HepG2 (cell line): Measurements from ENCODE around the gene ZNF630.

Experiments
- CEBPB ChIP-seq: IDR thresholded peaks from 2 replicates; pipeline ENCODE4 v1.6.1; 2011; ENCODE audit warnings: low read depth, low read length, improper control_type of control experiment, borderline replicate concordance
- HOXA7 ChIP-seq: sonication (generic); formaldehyde crosslinking; IDR thresholded peaks from 2 replicates; pipeline ENCODE4 v1.8.1; 2022; ENCODE audit warnings: mild to moderate bottlenecking, missing genetic modification reagents, moderate library complexity
- POLR2A ChIP-seq, 2 experiments: IDR thresholded peaks; 2 replicates each; pipeline ENCODE4 v1.6.1; 2011; ENCODE audit warnings: low read depth in 2 of 2, low read length in 2 of 2, mild to moderate bottlenecking in 1 of 2, moderate library complexity in 1 of 2; ENCODE audit not compliant: insufficient read depth in 1 of 2
- SRF ChIP-seq: IDR thresholded peaks from 2 replicates; pipeline ENCODE4 v1.6.1; 2011; ENCODE audit warnings: mild to moderate bottlenecking, low read depth, low read length, moderate library complexity
- ZNF224 ChIP-seq: sonication (generic); formaldehyde crosslinking; IDR thresholded peaks from 2 replicates; pipeline ENCODE4 v1.5.0; 2020; ENCODE audit warnings: mild to moderate bottlenecking, missing genetic modification reagents
- ZNF225 ChIP-seq: sonication (generic); formaldehyde crosslinking; IDR thresholded peaks from 2 replicates; pipeline ENCODE4 v1.4.0; 2020; ENCODE audit warnings: mild to moderate bottlenecking, missing genetic modification reagents
- TF ChIP-seq, protein P1 (sequence below): sonication (generic); formaldehyde crosslinking; IDR thresholded peaks from 2 replicates; pipeline ENCODE4 v1.5.1; 2020; ENCODE audit warnings: missing genetic modification reagents, mild to moderate bottlenecking, borderline replicate concordance
- TF ChIP-seq, protein P2 (sequence below): sonication (generic); formaldehyde crosslinking; IDR thresholded peaks from 2 replicates; pipeline ENCODE4 v1.4.0; 2020; ENCODE audit warnings: low read depth, missing genetic modification reagents
- TF ChIP-seq, protein P3 (sequence below): sonication (generic); formaldehyde crosslinking; IDR thresholded peaks from 2 replicates; pipeline ENCODE4 v1.5.0; 2020; ENCODE audit warnings: mild to moderate bottlenecking, missing genetic modification reagents, moderate library complexity

DNA sequence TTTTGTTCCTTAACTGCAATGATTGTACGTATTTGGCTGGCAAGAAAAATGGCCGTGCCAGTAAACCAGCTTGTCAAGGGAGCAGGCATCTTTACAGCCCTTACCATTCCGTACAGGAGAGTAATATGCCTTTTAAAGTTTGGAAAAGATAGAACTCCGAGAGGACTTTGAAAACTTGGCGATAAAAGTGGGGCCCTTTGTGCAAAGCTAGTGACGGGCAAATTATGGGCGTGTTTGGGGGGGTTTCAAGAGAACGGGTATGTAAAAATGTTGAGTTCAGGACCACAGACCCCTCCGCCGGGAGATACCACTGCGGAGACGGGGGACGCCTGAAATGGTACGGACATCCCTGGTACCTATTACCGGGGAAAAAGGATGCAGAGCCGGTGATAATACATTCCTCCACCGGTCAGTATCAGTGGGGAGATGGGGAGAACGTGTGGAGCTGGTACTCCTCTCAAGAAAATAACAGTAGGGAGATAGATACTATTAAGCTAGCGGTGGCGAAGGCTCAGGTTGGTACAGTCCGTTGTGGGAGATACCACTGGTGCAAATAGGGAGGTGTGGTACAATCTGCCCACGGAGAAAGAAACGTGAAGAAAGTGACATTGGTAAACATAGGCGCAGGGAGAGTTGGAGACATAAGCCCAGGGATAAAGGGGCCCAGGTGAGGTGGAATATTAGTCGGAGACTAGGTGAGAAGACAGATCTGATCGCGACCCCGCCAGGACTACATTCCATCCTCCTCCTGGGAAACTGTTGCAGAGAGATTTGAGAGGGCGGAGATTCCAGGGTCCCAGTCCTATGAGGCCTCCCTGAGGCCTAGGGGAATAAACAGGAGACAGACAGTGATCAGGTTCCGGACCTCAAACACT lies 50.2 kb downstream of the ZNF630 start:
- TF ChIP-seq, protein P1, sequence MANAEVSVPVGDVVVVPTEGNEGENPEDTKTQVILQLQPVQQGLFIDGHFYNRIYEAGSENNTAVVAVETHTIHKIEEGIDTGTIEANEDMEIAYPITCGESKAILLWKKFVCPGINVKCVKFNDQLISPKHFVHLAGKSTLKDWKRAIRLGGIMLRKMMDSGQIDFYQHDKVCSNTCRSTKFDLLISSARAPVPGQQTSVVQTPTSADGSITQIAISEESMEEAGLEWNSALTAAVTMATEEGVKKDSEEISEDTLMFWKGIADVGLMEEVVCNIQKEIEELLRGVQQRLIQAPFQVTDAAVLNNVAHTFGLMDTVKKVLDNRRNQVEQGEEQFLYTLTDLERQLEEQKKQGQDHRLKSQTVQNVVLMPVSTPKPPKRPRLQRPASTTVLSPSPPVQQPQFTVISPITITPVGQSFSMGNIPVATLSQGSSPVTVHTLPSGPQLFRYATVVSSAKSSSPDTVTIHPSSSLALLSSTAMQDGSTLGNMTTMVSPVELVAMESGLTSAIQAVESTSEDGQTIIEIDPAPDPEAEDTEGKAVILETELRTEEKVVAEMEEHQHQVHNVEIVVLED (CRISPR knock-in tag) = no peak
- TF ChIP-seq, protein P2, sequence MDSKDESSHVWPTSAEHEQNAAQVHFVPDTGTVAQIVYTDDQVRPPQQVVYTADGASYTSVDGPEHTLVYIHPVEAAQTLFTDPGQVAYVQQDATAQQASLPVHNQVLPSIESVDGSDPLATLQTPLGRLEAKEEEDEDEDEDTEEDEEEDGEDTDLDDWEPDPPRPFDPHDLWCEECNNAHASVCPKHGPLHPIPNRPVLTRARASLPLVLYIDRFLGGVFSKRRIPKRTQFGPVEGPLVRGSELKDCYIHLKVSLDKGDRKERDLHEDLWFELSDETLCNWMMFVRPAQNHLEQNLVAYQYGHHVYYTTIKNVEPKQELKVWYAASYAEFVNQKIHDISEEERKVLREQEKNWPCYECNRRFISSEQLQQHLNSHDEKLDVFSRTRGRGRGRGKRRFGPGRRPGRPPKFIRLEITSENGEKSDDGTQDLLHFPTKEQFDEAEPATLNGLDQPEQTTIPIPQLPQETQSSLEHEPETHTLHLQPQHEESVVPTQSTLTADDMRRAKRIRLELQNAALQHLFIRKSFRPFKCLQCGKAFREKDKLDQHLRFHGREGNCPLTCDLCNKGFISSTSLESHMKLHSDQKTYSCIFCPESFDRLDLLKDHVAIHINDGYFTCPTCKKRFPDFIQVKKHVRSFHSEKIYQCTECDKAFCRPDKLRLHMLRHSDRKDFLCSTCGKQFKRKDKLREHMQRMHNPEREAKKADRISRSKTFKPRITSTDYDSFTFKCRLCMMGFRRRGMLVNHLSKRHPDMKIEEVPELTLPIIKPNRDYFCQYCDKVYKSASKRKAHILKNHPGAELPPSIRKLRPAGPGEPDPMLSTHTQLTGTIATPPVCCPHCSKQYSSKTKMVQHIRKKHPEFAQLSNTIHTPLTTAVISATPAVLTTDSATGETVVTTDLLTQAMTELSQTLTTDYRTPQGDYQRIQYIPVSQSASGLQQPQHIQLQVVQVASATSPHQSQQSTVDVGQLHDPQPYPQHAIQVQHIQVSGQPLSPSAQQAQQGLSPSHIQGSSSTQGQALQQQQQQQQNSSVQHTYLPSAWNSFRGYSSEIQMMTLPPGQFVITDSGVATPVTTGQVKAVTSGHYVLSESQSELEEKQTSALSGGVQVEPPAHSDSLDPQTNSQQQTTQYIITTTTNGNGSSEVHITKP = peak; percentile 99
- no peak for TF ChIP-seq ZNF225
- 0 out of 4 replicates have a peak, but pooled peaks of 1 of the 2 experiments have one; percentile 23 for TF ChIP-seq POLR2A (IDR thresholded peaks at IDR 0.05; ENCODE audit: insufficient read depth in 1 of 2, low read depth in 2 of 2, low read length in 2 of 2)
- TF ChIP-seq, protein P3, sequence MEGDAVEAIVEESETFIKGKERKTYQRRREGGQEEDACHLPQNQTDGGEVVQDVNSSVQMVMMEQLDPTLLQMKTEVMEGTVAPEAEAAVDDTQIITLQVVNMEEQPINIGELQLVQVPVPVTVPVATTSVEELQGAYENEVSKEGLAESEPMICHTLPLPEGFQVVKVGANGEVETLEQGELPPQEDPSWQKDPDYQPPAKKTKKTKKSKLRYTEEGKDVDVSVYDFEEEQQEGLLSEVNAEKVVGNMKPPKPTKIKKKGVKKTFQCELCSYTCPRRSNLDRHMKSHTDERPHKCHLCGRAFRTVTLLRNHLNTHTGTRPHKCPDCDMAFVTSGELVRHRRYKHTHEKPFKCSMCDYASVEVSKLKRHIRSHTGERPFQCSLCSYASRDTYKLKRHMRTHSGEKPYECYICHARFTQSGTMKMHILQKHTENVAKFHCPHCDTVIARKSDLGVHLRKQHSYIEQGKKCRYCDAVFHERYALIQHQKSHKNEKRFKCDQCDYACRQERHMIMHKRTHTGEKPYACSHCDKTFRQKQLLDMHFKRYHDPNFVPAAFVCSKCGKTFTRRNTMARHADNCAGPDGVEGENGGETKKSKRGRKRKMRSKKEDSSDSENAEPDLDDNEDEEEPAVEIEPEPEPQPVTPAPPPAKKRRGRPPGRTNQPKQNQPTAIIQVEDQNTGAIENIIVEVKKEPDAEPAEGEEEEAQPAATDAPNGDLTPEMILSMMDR (CRISPR knock-in tag) = no peak
- TF ChIP-seq ZNF224 = no peak
- TF ChIP-seq SRF = no peak
- TF ChIP-seq HOXA7 (CRISPR knock-in tag) = no peak
- no peak for TF ChIP-seq CEBPB
